GM21717 (cell line): ENCODE data around the gene PRKAG2.

Experiments
- ATAC-seq: cut with Tn5 transposase; IDR thresholded peaks from one replicate; pipeline ENCODE4 v1.9.1; 2021; ENCODE audit warnings: mild to moderate bottlenecking, moderate library complexity; ENCODE audit not compliant: unreplicated experiment

The PRKAG2 gene

GRCh38 chr7:151512353-151512752, 364.6 kb downstream of the PRKAG2 start:
- ATAC-seq, result no peak

- ATAC-seq, result no peak
Observed at GRCh38 chr7:151511946-151512345, 365.0 kb downstream of the PRKAG2 start.

GRCh38 chr7:151511270-151511669, 365.6 kb downstream of the PRKAG2 start:
- no peak for ATAC-seq

- ATAC-seq, result no peak
Observed at GRCh38 chr7:151509670-151510333, 367.1 kb downstream of the PRKAG2 start.

GRCh38 chr7:151508991-151509390, 367.9 kb downstream of the PRKAG2 start:
- ATAC-seq, result no peak

GRCh38 chr7:151507806-151508205, 369.1 kb downstream of the PRKAG2 start:
- no peak for ATAC-seq

GRCh38 chr7:151506901-151507382, 370.0 kb downstream of the PRKAG2 start:
- no peak for ATAC-seq
